GM19239 (cell line): ENCODE measurements around the gene TIMM13.

Source experiments
- DNase-seq: peaks from one replicate; pipeline ENCODE4 v3.0.0; 2011; ENCODE audit warnings: low spot score; ENCODE audit not compliant: insufficient read length
- FAIRE-seq: peaks from 2 replicates; lab custom pipeline; 2011; peaks lifted over from hg19 to GRCh38; lab: Jason Lieb, UNC

The TIMM13 gene

GRCh38 chr19:2433854-2434253 is 6.5 kb upstream of the TIMM13 start:
- DNase-seq (no peak), FAIRE-seq (no peak)

- FAIRE-seq (no peak), DNase-seq (no peak)
Observed at GRCh38 chr19:2432131-2432848, 4.9 kb upstream of the TIMM13 start.

GRCh38 chr19:2431318-2432055 is 4.1 kb upstream of the TIMM13 start:
- no peak for FAIRE-seq
- no peak for DNase-seq

GRCh38 chr19:2429917-2430535 is 2.6 kb upstream of the TIMM13 start:
- FAIRE-seq (no peak), DNase-seq (no peak)

GRCh38 chr19:2428756-2429711 is 1.6 kb upstream of the TIMM13 start:
- no peak for DNase-seq
- no peak for FAIRE-seq

GRCh38 chr19:2428321-2428690 is 920 bp upstream of the TIMM13 start:
- no peak for FAIRE-seq
- DNase-seq = no peak

- DNase-seq (peak; percentile 81), FAIRE-seq (no peak)
Observed at GRCh38 chr19:2426611-2427428, 566 bp downstream of the TIMM13 start.

GRCh38 chr19:2425622-2426581 is 1.5 kb downstream of the TIMM13 start:
- FAIRE-seq = no peak
- no peak for DNase-seq

- DNase-seq = no peak
- FAIRE-seq = no peak
Observed at GRCh38 chr19:2424686-2425621, 2.4 kb downstream of the TIMM13 start.

GRCh38 chr19:2423915-2424685 is 3.3 kb downstream of the TIMM13 start:
- no peak for FAIRE-seq

GRCh38 chr19:2423071-2423914 is 4.1 kb downstream of the TIMM13 start:
- no peak for DNase-seq
- no peak for FAIRE-seq

More at GRCh38 chr19:2423915-2424685, 3.3 kb downstream of the TIMM13 start:
- no peak for DNase-seq

GRCh38 chr19:2421581-2422306 is 5.6 kb downstream of the TIMM13 start:
- no peak for FAIRE-seq
- DNase-seq = no peak

- FAIRE-seq (no peak), DNase-seq (no peak)
Observed at GRCh38 chr19:2420490-2420889, 6.9 kb downstream of the TIMM13 start.

GRCh38 chr19:2419754-2420153 is 7.6 kb downstream of the TIMM13 start:
- DNase-seq = no peak
- FAIRE-seq = no peak

- no peak for DNase-seq
- no peak for FAIRE-seq
Observed at GRCh38 chr19:2417881-2418406, 9.4 kb downstream of the TIMM13 start.
